ENCODE results near the gene MTMR4.
A peak's percentile ranks its signal among the peaks of the same experiment; 100 is the strongest.
"Not testable (repeated sequence)": the region's sequence is repeated elsewhere in the genome, so short reads cannot be mapped to it uniquely, and the experiment has no call there.

Gene MTMR4

DNA sequence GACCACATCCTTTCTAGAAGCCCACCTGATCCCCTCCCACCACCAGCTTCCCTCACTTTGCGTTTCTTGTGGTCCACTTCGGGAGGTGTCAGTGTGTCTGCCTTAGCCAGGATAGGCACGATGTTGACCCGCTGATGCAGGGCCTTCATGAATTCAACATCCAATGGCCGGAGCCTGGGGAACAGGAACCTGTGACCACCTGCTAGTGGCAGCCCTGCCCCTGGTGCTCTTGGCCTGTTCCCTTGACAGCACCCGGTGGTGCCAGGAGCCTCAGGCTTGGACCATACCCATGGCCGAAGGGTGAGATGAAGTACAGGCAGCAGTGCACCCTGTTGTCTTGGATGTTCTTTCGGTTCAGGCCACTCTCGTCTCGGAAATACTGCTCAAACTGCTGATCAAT is 7.2 kb upstream of the MTMR4 start:
- no peak for ATAC-seq

DNA sequence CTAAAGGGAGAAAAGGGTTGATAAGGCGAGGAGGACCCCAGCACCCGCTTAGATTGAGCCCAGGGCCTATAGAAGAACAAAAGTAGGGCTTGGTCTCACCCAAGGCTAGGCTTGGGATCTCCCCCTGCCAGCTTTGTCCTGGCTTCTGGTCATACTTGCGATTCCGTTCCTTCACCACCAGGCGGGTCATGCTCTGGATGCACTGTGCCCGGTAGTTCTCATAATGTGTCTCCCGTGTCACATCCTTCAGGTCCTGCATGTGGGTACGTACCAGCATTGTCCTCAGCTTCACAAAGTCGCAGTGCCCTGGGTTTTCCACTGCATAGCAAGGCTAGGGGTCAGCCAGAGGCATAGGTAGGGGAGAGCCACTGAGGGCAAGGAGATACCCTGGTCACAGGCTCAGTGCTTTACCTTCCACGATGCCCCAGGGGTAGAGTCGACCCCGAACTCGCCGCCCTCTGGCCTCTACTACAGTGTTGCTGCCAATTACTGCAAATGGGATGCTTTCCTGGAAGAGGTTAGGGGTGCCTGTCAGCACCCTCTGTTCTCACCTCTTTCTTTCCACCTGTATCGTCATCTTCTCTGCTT is 6.5 kb upstream of the MTMR4 start:
- no peak for ATAC-seq

DNA sequence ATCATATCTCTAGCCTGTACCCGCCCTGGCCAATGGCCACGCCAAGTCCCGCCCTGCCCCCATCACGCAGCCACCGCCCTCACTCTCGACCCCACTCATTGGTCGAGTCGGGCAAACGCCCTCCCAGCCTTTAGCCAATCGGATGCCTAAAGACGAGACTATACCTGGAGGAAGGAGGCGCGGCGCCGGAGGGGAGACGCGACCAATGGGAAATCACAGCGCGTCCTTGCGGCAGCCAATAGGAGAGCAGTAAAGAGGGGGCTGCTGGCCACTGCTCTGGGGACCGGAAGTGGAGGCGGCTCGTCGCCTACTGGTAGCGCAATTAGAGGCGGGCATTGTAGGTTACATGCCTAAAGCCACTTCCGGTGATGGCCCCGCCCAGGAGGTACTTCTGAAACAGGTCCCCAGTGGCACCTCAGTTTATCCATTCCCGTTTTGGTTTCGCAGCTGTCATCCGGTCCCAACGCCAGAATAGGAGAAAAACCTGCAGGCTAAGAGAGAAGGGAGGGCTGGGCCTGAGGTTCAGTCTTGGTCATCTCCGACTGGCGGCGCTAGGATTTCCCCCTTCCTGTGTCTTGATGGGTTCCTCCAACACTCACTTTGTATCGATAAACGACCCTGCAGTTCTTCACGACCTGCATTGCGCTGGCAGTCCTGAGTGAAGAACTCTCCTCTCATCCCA is 3.6 kb upstream of the MTMR4 start:
- ATAC-seq, result peak; percentile 87 to 90

DNA sequence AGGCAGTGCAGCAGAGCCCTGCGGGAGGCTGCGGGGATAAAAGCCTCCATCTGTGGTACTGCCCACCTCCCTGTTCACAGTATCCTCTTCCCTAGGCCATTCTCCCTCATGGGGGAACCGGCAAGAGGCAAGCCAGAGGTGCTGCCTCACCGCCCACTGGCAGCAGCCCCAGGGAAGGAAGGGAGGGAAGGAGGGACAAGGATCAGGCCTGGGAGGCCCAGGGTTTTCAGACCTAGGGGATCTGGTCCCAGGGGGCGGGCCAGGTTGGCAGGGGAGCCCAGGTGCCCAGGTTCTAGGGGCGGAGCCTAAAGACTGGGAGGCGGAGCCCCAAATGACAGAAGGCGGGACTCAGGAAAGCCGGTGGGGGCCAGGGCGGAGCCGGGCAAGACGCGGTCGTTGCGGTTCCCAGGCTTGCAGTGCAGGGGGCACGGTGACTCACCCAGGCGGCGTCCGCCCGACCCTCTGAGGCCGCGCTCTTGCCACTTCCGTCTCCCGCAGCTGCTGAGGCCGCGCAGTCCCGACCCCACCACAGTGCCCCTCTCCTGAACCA is 3.0 kb upstream of the MTMR4 start:
- ATAC-seq, result no peak

DNA sequence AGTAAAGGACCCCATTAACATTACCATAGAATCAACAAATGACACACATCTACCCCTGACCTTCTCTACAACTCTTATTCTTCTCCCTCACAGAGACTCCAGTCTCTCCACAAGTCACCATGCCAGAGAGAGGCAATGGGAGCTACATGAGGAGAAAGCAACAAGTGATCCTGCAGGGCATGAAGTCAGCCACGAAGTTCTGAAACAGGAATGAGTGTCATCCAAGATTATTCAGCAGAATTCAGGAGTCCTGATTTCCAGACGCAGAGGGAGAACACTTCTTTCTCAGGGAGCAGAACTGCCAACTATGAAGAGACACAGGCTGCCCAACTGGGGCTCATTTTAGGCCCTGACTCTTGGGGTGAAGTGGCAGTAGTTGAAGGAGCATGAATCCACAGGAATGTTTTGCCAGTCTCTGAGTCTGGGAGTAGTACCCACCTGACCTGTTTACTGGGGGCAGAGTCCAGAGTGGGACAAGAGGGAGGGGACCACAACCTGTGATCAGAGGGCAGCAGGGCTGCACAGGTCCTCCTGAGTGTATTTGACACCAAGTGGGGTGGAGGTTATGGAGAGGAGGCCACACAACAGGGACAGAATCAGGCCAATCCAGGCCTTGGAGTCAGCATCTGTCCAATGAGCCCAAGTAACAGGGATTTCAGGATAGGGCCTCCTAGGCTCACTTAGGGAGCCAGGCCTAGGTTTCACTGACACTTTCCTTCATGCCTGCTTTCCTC is 2.4 kb upstream of the MTMR4 start:
- ATAC-seq, result no peak

DNA sequence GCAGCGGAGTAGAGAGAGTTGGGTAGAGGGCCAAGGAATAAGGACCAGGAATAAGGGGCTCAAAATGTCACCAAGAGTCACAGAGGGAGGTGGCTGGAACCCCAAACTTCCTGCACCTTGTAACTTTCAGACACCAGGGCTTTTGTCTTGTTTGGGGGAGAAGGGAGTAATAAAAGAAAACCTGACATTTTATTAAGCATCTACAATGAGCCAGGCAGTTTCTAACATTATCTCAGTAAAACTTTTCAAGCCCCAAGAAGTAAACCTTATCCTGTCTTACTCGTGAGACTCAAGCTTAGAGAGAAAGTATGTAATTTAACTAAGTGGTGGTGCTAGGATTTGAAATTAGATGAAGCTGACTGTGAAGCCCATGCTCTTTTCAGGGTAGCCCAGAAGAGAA is 848 bp upstream of the MTMR4 start:
- no peak for ATAC-seq

DNA sequence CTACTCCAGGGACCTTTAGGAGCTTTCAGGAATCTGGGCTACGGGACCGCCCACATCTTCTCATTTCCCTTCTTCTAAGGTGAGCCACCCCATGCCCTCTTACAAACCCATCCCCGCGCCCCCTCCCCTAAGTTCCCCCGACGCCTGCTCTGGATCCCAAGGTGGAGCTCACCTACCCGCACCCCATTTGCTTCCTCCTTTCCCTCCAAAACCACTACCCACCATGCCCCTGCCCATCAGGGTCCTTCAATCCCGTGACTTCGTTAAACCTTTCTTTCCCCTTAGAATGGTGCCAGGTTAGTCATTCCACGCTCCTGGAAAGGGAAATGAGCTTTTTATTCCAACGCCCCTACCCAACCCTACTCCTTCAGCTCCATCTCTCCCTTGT is 326 bp upstream of the MTMR4 start:
- no peak for ATAC-seq

DNA sequence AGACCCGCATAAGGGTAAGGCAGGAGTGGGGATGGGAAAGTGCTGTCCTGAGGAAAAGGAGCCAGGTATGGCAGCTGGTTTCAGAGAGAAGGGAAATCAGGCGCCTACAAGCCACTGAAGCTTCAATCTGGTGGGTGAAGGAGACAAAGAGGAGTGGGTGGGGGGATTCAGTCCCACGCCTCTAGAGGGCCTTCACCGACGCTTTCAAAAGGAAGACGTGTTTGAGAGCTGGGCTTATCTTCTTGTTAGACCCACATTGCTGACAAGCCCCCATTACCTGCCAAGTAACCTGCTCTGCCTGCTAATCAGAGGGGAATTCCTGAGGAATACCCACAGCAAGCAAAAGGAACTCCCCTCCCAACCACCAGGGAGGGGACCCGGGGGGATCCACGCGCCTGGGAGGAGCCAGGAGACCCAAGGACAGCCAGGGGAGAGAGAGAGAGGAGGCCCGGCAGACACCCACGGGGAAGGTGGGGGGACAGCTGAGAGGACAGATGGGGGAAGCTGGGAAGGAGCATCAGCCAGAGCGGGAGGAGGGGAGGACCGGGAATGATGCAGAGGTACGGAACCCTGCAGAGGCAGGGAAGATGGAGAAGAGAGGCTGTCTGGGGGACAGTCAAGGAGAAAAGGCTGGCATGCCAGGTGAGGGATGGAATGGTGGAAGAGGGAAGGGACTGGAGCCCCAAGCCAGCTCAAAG is 1.0 kb downstream of the MTMR4 start:
- ATAC-seq, result no peak

DNA sequence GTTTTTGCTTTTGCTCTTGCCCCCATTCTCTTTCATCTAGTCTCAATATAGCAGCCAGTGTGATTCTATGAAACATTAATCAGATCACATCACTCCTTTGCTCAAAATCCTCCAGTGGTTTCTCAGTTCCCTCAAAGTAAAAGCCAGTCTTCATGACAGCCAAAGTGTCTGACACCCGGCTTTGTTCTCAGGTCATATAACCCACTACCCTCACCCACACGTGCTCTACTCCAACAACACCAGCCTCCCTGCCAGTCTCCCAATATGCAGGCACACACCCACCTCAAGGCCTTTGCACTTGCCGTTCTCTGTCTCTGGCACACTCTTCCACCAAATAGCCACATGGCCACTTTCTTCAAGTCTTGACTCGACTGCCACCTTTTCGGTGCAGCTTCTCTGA is 4.4 kb downstream of the MTMR4 start:
- no peak for ATAC-seq

DNA sequence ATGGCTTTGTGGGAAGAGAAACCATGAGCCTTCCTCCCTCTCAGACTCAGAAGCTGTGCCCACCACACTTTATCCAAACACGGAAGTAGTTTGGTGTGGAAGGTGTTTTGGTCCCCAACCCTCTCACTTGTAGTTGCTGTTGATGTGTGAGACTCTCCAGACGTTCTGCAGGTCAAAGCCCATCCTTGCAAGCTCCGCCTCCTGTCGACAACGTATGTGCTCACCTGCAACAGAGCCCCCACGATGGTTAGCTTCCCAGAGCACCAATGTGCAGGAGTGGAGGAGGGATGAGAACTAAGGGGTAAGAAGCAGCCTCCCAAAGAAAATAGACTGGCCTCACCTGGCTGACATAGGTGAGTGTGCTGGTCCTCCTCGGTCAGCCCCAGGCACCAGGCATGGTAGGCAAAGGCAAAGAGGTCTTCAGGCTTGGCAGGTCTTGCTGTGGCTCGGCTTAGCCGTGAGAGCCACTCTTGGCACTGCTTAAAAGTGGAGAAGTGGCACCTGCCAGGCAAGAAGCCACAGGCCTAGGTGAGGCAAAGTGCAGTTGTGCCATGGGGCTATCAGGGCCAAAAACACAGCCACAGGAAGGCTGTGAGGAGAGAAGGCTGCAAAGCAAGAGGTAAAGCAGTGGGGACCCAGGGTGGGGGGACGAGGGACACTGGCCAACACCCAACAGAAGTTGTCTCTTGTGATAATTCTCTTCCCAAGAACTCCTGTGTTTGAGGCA is 5.9 kb downstream of the MTMR4 start:
- ATAC-seq, result no peak

DNA sequence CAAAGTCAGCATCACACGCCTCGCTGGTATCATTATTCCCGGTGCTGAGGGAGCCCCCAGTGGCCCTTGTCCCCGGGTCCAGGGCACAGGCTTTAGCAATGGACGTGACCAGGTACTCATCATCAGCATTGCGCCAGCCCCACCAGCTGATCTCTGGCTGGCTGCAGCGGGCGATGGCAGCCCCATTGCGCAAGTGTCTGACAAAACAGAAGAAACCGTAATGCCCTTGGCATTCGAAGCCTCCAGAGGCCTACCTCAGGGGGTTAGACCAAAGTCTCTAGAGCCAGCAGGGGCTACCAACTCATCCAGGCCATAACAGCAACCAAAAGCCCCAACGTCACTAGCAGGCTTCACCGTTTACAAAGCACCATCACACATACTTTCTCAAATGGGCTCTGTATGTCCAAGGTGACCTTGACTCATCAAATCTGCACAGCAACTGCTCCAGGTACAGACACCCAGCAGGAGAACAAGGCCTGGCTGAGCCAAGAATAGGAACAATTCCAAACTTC is 7.3 kb downstream of the MTMR4 start:
- ATAC-seq, result no peak

DNA sequence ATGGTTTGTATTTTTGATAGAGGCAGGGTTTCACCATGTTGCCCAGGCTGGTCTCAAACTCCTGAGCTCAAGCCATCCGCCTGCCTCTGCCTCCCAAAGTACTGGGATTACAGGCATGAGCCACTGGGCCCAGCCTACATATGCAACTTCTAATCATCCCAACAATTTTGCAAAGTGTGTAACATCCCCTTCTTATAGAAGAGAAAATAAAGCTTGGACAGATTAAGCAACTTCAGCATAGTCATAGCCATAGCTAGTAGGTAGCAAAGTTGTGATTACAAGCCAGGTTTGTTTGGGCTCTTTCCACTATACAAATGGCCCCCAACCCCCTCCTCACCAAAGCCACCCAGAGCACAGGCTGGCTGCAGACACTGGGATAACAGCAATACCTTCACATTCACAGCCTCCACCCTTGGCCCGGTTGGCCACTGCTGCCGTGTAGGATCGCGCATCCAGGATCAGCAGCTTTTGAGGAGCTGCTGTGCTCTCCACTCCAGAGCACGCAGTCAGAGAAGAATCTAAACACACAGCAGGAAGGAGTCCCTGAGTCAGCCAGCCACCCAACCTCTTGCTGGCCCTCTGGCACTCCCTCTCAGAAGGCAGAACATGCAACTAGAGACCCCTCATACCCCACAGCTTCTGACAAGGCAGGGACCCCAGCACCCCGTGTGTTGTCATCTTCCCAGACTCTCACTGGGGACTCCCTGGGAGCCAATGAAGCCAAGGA is 7.9 kb downstream of the MTMR4 start:
- ATAC-seq, result no peak

DNA sequence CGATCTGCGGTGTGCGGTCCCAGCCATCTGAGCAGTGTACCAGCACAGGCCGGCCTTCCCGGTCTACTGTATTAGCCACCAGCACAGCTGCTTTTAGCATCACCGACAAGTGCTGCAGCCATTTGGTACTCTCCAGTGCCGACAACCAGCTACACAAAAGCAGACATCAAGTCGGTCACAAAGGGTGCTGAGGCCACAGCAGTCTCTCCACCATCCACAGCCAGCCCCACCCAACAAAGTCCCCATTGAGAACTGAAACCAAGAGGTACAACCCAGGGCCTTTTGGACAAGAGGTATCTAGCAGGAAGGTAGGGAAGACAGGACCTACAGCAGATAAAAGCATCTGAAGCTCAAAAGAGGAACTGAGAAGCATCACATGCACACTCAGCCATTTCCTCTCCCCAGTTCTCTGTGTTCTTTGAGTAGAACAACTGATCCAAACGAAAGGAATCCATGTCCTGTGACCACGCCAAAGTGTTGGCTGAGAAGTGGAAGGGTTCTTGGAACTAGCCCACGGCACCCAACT is 9.5 kb downstream of the MTMR4 start:
- peak; percentile 17 to 20 for ATAC-seq

DNA sequence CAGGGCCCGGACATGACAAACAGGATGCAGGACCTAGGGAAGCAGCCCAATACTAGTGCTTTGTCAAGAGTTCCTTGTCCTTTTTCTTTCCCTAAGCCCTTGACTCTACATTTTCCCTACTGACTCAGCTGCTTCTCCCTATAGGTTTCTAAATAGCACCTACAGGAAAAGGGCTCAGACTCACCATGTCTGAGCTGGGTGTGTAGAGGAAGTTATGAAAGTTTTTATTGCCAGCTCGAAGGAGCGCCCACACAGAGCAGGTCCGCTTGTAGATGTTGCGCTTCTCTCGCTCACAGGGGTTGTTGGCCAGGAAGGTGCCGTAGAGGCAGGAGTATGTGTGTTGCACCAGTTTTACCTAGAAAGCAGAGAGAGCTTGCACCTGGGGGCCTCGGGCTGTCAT is 10.6 kb downstream of the MTMR4 start:
- ATAC-seq, result no peak

DNA sequence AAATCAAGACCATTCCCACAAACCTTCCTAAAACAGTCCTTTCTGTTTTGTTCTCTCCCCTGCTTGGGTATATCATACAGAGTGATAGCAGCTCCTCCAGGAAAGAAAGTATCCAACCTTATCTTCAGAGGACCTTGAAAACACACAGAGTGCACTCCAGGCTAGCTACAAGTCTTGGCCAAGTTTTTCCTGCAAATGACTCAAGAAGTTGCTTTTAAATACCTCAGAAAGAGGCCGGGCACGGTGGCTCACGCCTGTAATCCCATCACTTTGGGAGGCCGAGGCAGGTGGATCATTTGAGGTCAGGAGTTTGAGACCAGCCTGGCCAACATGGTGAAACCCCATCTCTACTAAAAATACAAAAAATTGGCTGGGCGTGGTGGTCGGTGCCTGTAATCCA is 11.3 kb downstream of the MTMR4 start:
- ATAC-seq, result not testable (repeated sequence)

DNA sequence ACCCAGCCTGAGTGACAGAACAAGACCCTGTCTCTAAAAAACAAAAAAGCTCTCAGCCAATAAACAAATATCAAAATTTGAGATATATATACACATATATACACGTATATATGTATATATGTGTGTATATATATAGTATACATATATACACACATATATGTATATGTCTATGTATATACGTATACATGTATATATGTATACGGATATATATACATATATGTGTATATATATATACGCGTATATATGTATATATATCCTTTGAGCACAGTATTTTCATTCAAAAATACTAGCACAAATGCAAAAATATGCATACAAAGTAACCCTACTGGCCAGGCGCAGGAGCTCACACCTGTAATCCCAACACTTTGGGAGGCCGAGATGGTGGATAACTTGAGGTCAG is 13.0 kb downstream of the MTMR4 start:
- no peak for ATAC-seq

DNA sequence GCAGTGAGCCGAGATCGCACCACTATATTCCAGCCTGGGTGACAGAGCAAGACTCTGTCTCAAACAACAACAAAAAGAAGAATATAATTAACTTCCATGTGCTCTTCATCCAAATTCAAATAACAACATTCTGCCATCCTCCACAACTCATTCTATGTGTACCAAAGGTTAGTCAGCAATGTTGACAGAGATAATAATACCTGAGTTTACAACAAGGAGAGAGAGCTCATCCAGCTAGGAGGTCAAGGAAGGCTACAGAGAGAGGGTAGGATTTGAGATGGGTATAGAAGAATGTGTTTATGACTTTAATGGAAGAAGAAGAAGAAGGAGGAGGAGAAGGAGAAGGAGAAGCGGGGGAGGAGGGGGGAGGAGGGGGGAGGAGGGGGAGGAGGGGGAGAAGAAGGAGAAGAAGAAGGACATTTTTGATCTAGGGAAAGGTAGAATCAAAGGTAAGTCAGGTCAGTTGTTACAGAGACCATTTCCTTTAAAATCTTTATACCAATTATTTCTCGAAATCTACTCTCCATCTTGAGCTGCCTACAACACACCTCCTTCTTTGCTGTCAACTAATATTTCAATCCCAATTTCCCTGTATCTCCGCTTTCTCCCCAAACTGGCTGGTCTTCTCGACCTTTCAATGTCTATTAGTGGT is 16.1 kb downstream of the MTMR4 start:
- ATAC-seq, result no peak

DNA sequence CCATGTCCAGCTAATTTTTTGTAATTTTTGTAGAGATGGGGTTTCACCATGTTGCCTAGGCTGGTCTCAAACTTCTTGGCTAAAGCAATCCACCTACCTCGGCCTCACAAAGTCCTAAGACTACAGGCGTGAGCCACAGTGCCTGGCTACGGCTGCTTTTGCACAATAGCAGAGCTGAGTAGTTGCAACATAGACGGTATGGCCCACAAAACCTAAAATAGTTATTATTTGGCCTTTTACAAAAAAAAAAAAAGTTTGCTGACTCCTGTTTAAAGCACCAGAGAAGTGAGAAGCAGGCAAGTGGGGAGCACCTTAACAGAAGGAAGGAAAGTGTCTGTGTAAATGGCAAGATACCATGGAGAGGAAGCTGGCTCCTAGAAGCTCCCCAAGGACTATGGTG is 20.9 kb downstream of the MTMR4 start:
- ATAC-seq, result no peak

DNA sequence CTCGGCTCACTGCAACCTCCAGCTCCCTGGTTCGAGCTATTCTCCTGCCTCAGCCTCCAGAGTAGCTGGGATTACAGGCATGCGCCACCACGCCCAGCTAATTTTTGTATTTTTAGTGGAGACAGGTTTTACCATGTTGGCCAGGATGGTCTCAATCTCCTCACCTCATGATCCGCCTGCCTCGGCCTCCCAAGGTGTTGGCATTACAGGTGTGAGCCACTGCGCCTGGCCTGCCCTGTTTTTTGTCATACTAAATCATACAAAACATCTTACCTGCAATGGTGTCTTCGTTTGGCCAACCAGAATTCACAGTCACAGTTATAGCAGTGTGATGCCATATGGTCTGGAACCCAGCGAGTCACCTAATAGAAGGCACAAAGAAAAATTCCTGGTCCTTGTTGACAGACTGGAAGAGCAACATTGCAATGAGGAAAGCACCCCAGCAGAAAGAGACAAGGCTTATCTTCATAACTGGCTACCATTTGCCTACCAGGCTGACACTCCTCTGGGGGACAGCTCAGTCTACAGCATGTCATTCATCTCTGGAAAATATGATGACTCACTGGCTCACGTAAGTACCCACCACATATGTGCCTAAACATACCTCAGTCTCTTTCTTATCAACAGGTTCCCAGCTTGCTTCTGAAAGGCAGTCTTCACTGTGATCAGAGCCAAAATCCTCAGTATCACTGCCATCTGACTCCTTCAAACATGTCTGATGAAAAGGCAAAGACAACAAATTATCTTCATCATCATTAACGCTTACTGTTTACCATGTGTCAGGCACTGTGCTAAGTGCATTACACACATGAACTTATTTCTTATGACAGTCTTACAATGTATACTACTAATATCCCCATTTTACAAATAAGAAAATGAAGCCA is 22.0 kb downstream of the MTMR4 start:
- peak; percentile 95 to 96 for ATAC-seq

DNA sequence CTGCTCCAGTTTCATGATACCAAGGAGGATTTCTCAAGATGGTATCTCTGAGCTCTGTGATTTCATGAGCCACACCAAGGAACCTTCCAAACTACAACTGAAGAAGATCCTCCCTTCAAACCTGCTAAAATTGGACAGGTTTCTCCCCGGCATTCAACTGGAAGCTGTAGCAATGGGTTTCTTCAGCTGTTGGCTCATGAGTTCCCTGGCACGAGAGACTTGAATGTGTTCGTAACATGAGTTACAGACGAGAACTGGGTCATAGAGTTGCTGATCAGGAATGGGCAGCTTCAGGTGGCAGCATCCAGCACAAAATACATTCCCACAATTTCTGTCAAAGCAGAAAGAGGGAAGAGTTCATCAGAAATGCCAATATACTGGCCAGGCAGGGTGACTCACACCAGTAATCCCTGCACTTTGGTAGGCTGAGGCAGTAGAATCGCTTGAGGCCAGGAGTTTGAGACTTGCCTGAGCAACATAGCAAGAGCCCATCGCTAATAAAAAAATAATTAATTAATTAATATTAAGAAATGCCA is 22.9 kb downstream of the MTMR4 start:
- ATAC-seq, result no peak
